IMR-90 (cell line): ENCODE data around the gene C1QTNF8.

Experiments used
- CTCF ChIP-seq: conservative IDR thresholded peaks from 2 replicates; pipeline ENCODE4 v1.5.1; 2012; ENCODE audit warnings: mild to moderate bottlenecking, low read depth, low read length, improper control_type of control experiment
- FOS ChIP-seq: fragments of 150-350 bp; IDR thresholded peaks from 2 replicates; pipeline ENCODE4 v1.6.1; 2016; ENCODE audit warnings: low read depth, low read length
- RAD21 ChIP-seq: IDR thresholded peaks from 2 replicates; pipeline ENCODE4 v1.6.1; 2012; ENCODE audit warnings: low read length, improper control_type of control experiment

- TF ChIP-seq CTCF (no peak), FOS (no peak), RAD21 (no peak)
Measured at GRCh38 chr16:1095450-1096168, 435 bp downstream of the C1QTNF8 start.
